H1 (cell line): ENCODE results near the gene SLC7A8. TPM values are rescaled to one million over a fixed set of nuclear protein-coding genes. Genes with fewer than 3 reads are reported as not detected.

Experiments used
- CTCF ChIA-PET: fragments of 300-600 bp; sonication (Branson Sonifier 250); formaldehyde crosslinking; loops from one replicate; lab custom pipeline; 2021; ENCODE audit not compliant: partially characterized antibody; lab: Charles Lee
- POLR2A ChIA-PET: fragments of 300-600 bp; sonication (Branson Sonifier 250); formaldehyde crosslinking; loops from one replicate; lab custom pipeline; 2021; ENCODE audit warnings: inconsistent platforms; ENCODE audit not compliant: partially characterized antibody; lab: Charles Lee
- DNase-seq, 2 experiments: peaks; one replicate each; pipeline versions ENCODE4 v3.0.0 to v3.0.0-alpha.2; 2010 to 2022; ENCODE audit warnings: low spot score in 2 of 2, low read depth in 1 of 2, mixed read lengths in 1 of 2
- FAIRE-seq: peaks from 2 replicates; lab custom pipeline; 2011; peaks lifted over from hg19 to GRCh38; lab: Jason Lieb, UNC
- H2AFZ ChIP-seq: 2 replicates; pipeline ENCODE4 v1.8.1; 2012; ENCODE audit warnings: low read length, inconsistent platforms
- H2AK5ac ChIP-seq: 2 replicates; pipeline ENCODE4 v1.6.1; 2013; ENCODE audit warnings: low read depth, low read length
- H2BK120ac ChIP-seq: replicated peaks from 2 replicates; pipeline ENCODE3; 2013; ENCODE audit warnings: low read depth, low read length, inconsistent platforms
- H2BK12ac ChIP-seq: 2 replicates; pipeline ENCODE4 v1.6.1; 2013; ENCODE audit warnings: low read depth, low read length
- H2BK15ac ChIP-seq: 2 replicates; pipeline ENCODE4 v1.6.1; 2013; ENCODE audit warnings: low read length
- H2BK20ac ChIP-seq: 2 replicates; pipeline ENCODE4 v1.6.1; 2013; ENCODE audit warnings: low read length
- H2BK5ac ChIP-seq: 2 replicates; pipeline ENCODE4 v1.6.1; 2013; ENCODE audit warnings: low read depth, low read length
- H3K14ac ChIP-seq: 2 replicates; pipeline ENCODE4 v1.6.1; 2013; ENCODE audit warnings: inconsistent platforms; ENCODE audit not compliant: insufficient read length
- H3K18ac ChIP-seq: 2 replicates; pipeline ENCODE4 v1.6.1; 2013; ENCODE audit warnings: low read length; ENCODE audit errors: extremely low read depth
- H3K23ac ChIP-seq: 2 replicates; pipeline ENCODE4 v1.6.1; 2013; ENCODE audit warnings: inconsistent platforms; ENCODE audit not compliant: insufficient read length
- H3K23me2 ChIP-seq: 2 replicates; pipeline ENCODE4 v1.6.1; 2013; ENCODE audit warnings: low read depth, low read length
- H3K27ac ChIP-seq: 2 replicates; pipeline ENCODE4 v1.6.1; 2011; ENCODE audit warnings: low read depth, low read length, inconsistent platforms
- H3K27me3 ChIP-seq, 4 experiments: replicated peaks in 1 of 4; 1 replicate in 1 of 4; 2 replicates in 3 of 4; pipeline versions ENCODE4 v1.6.1 to v1.8.1; 2011 to 2013; ENCODE audit warnings: low read length in 3 of 4, mild to moderate bottlenecking in 3 of 4, inconsistent platforms in 2 of 4, mixed read lengths in 2 of 4, moderate library complexity in 1 of 4; ENCODE audit not compliant: control insufficient read depth in 3 of 4, insufficient read depth in 3 of 4; ENCODE audit errors: extremely low read depth in 1 of 4
- H3K36me3 ChIP-seq, 4 experiments: 2 replicates each; pipeline versions ENCODE4 v1.6.1 to v1.8.1; 2011 to 2013; ENCODE audit warnings: mild to moderate bottlenecking in 4 of 4, low read length in 3 of 4, moderate library complexity in 2 of 4, control low read depth in 1 of 4, inconsistent platforms in 1 of 4; ENCODE audit not compliant: insufficient read depth in 4 of 4, control insufficient read depth in 2 of 4
- H3K4ac ChIP-seq: replicated peaks from 2 replicates; pipeline ENCODE3; 2013; ENCODE audit warnings: low read length, low read depth, mixed read lengths, inconsistent platforms; ENCODE audit not compliant: insufficient read length
- H3K4me1 ChIP-seq, 4 experiments: replicated peaks in 1 of 4; 1 replicate in 1 of 4; 2 replicates in 3 of 4; pipeline versions ENCODE4 v1.6.1 to v1.8.1; 2011 to 2013; ENCODE audit warnings: low read length in 3 of 4, inconsistent platforms in 2 of 4, mixed read lengths in 1 of 4; ENCODE audit not compliant: insufficient read depth in 4 of 4, control insufficient read depth in 3 of 4
- H3K4me2 ChIP-seq, 2 experiments: 2 replicates each; pipeline versions ENCODE4 v1.6.1 to v1.8.1; 2011 to 2013; ENCODE audit warnings: low read depth in 2 of 2, low read length in 2 of 2, control low read depth in 1 of 2, inconsistent platforms in 1 of 2, mild to moderate bottlenecking in 1 of 2; ENCODE audit not compliant: insufficient read depth in 1 of 2
- H3K4me3 ChIP-seq, 4 experiments: fragments of 200-600, 300-600 bp in 1 of 4; sonication (generic), shearing (Covaris generic), sonication (Bioruptor Twin) in 1 of 4; 2 replicates each; pipeline versions ENCODE4 v1.5.1 to v1.8.1; 2011 to 2016; ENCODE audit warnings: low read length in 4 of 4, low read depth in 3 of 4, control low read depth in 2 of 4, inconsistent platforms in 2 of 4, mild to moderate bottlenecking in 2 of 4, mixed read lengths in 1 of 4, moderate library complexity in 1 of 4; ENCODE audit not compliant: insufficient read depth in 2 of 4; ENCODE audit errors: extremely low read depth in 1 of 4
- H3K56ac ChIP-seq: replicated peaks from 2 replicates; pipeline ENCODE3; 2013; ENCODE audit warnings: low read depth, mild to moderate bottlenecking, mixed read lengths, low read length, inconsistent platforms; ENCODE audit not compliant: insufficient read length
- H3K79me1 ChIP-seq: 2 replicates; pipeline ENCODE4 v1.6.1; 2013; ENCODE audit warnings: low read depth, low read length, control low read depth
- H3K79me2 ChIP-seq, 2 experiments: 2 replicates each; pipeline versions ENCODE4 v1.6.1 to v1.8.1; 2012 to 2013; ENCODE audit warnings: low read length in 2 of 2, mild to moderate bottlenecking in 2 of 2, inconsistent platforms in 1 of 2; ENCODE audit not compliant: insufficient read depth in 2 of 2, control insufficient read depth in 1 of 2
- H3K9ac ChIP-seq, 4 experiments: replicated peaks in 1 of 4; 1 replicate in 1 of 4; 2 replicates in 3 of 4; pipeline versions ENCODE4 v1.6.1 to v1.8.1; 2011 to 2013; ENCODE audit warnings: low read depth in 3 of 4, low read length in 3 of 4, control low read depth in 2 of 4, mild to moderate bottlenecking in 2 of 4, moderate library complexity in 2 of 4, inconsistent platforms in 1 of 4; ENCODE audit errors: extremely low read depth in 1 of 4
- H3K9me3 ChIP-seq, 2 experiments: 2 replicates each; pipeline versions ENCODE4 v1.6.1 to v1.8.1; 2012 to 2013; ENCODE audit warnings: mild to moderate bottlenecking in 2 of 2, moderate library complexity in 2 of 2, control low read depth in 1 of 2, inconsistent platforms in 1 of 2, low read depth in 1 of 2, low read length in 1 of 2, mixed read lengths in 1 of 2; ENCODE audit not compliant: insufficient read depth in 2 of 2
- H4K20me1 ChIP-seq, 2 experiments: replicated peaks in 1 of 2; 2 replicates each; pipeline versions ENCODE3 to v1.8.1; 2011 to 2013; ENCODE audit warnings: inconsistent platforms in 2 of 2, low read length in 2 of 2, mild to moderate bottlenecking in 1 of 2; ENCODE audit not compliant: insufficient read depth in 2 of 2, control insufficient read depth in 1 of 2
- H4K5ac ChIP-seq: 2 replicates; pipeline ENCODE4 v1.6.1; 2013; ENCODE audit warnings: low read length, low read depth, mixed read lengths, inconsistent platforms; ENCODE audit not compliant: insufficient read length
- H4K8ac ChIP-seq: 2 replicates; pipeline ENCODE4 v1.8.0; 2013; ENCODE audit warnings: mild to moderate bottlenecking, moderate library complexity, low read length, inconsistent platforms; ENCODE audit not compliant: insufficient read depth; ENCODE audit errors: extremely low read depth
- H4K91ac ChIP-seq: replicated peaks from 2 replicates; pipeline ENCODE3; 2013; ENCODE audit warnings: low read length, mixed read lengths, inconsistent platforms; ENCODE audit not compliant: insufficient read length
- BRCA1 ChIP-seq: IDR thresholded peaks from 2 replicates; pipeline ENCODE4 v1.6.1; 2012; ENCODE audit warnings: low read depth, low read length, improper control_type of control experiment
- CTCF ChIP-seq, 3 experiments: IDR thresholded peaks; 1 replicate in 2 of 3; 2 replicates in 1 of 3; pipeline versions ENCODE4 v1.5.1 to v1.6.1; 2011; ENCODE audit warnings: low read length in 3 of 3, mild to moderate bottlenecking in 3 of 3, inconsistent platforms in 2 of 3, low read depth in 1 of 3, moderate library complexity in 1 of 3; ENCODE audit not compliant: insufficient read depth in 1 of 3; ENCODE audit errors: control extremely low read depth in 1 of 3
- GTF2F1 ChIP-seq: IDR thresholded peaks from 2 replicates; pipeline ENCODE4 v1.6.1; 2012; ENCODE audit warnings: low read depth, low read length, improper control_type of control experiment, borderline replicate concordance
- JUND ChIP-seq: IDR thresholded peaks from 2 replicates; pipeline ENCODE4 v1.6.1; 2011; ENCODE audit warnings: mild to moderate bottlenecking, improper control_type of control experiment, low read length
- KDM5A ChIP-seq: fragments of 200-600 bp; IDR thresholded peaks from 2 replicates; pipeline ENCODE4 v1.7.1; 2012; ENCODE audit warnings: mild to moderate bottlenecking, low read length, inconsistent platforms, mixed read lengths
- MAFK ChIP-seq: IDR thresholded peaks from 2 replicates; pipeline ENCODE4 v1.6.1; 2012; ENCODE audit warnings: low read depth, mild to moderate bottlenecking, improper control_type of control experiment, low read length
- POLR2A ChIP-seq, 2 experiments: IDR thresholded peaks; 1 replicate in 1 of 2; 2 replicates in 1 of 2; pipeline ENCODE4 v1.6.1; 2011; ENCODE audit warnings: low read depth in 2 of 2, low read length in 2 of 2, mild to moderate bottlenecking in 2 of 2; ENCODE audit errors: control extremely low read depth in 1 of 2
- TAF7 ChIP-seq: optimal IDR thresholded peaks from 2 replicates; pipeline ENCODE3; 2011; ENCODE audit warnings: low read depth, mild to moderate bottlenecking, inconsistent platforms, low read length, moderate library complexity, borderline replicate concordance
- TBP ChIP-seq: IDR thresholded peaks from 2 replicates; pipeline ENCODE4 v1.6.1; 2011; ENCODE audit warnings: low read depth, low read length, improper control_type of control experiment
- WGBS, 2 experiments: shearing (Covaris generic) in 1 of 2; methylation state at CpG; one replicate each; pipeline versions ENCODE4 v1.1.6 to v1.1.7; 2013 to 2015; ENCODE audit warnings: low lambda C conversion rate in 2 of 2, mixed read lengths in 2 of 2, inconsistent platforms in 1 of 2, low coverage in 1 of 2, missing lambda C conversion rate in 1 of 2; ENCODE audit not compliant: insufficient replicate concordance in 2 of 2, insufficient coverage in 1 of 2, insufficient read length in 1 of 2; ENCODE audit errors: extremely low coverage in 1 of 2, missing lambda C conversion rate in 1 of 2; 5-methylcytosine and 5-hydroxymethylcytosine counted together
- polyA plus RNA-seq, 7 experiments: library from polyadenylated mRNA; depleted of rRNA in 3 of 7; stranded (reverse) in 5 of 7; unstranded in 2 of 7; fragments of >200 nt in 5 of 7; fragments of 200-250 nt in 2 of 7; gene quantifications; 1 replicate in 5 of 7; 2 replicates in 1 of 7; 4 replicates in 1 of 7; pipeline versions ENCODE4 v1.2.1 to v1.2.3, GENCODE V29; 2011 to 2013; ENCODE audit warnings: missing spikeins in 2 of 7, mixed read lengths in 2 of 7
- total RNA-seq: library from RNA; stranded (reverse); fragmentation: NEBNext Ultra II Directional; extraction: Animal tissue kit (Norgen Biotek cat#: 25700); gene quantifications from 2 replicates; pipeline ENCODE4 v1.2.1, GENCODE V29; 2021

The SLC7A8 gene
- total and polyA plus RNA-seq, 2 of the 8 experiments (the other 6 are each of a cell fraction or from before 2014, with no cell fraction given), result 182 to 204 TPM

DNA sequence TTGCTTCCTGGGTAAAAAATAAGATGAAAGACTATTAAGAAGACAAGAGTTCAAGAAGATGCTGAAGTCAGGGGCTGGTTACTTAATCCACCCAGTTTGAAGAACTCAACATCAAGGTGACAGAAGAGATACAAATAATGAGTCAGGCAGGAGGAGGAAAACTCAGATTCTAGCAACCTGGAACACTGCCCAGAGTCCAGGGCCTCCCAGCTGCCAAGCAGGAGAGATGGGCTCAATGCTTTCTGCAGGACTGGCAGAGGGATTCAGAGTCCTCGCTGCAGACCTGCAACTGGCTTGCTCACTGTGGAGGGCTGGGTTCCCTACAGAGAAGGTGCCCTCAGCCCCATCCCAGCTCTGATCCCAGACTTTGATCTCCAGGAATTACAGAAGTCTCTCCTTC is 35.8 kb downstream of the SLC7A8 start:
- ChIA-PET POLR2A (no interaction called here), CTCF (interaction anchor here (0.7 kb wide), 1 partner anchor 1659 kb away, joined by 4 read pairs; no protein-coding TSS in a partner anchor)
- H2BK12ac ChIP-seq, result no peak overlapping the region
- no peak overlapping the region for H2BK20ac ChIP-seq
- H4K8ac ChIP-seq, result no peak overlapping the region
- no peak overlapping the region for H3K4ac ChIP-seq
- no peaks in the 10 kb centered on the region for H3K27me3 ChIP-seq
- H4K5ac ChIP-seq, result no peak overlapping the region
- H2AK5ac ChIP-seq, result no peak overlapping the region
- H3K4me3 ChIP-seq, result no peak overlapping the region
- peaks cover 2 to 6% of the 10 kb centered on the region in 2 experiments for H4K20me1 ChIP-seq
- WGBS, 2 experiments, result 94% methylated on average over 1 of the region's 1 CpG; no CpG with 5 or more reads in 1 of the 2 experiments
- H3K23ac ChIP-seq, result no peak overlapping the region
- H3K79me1 ChIP-seq, result no peaks in the 10 kb centered on the region; the same call in none of the 2 replicates
- H3K18ac ChIP-seq, result no peak overlapping the region
- no peak overlapping the region for H4K91ac ChIP-seq
- no peak overlapping the region for H2BK15ac ChIP-seq
- no peak overlapping the region for H3K14ac ChIP-seq
- DNase-seq, result no peak
- H3K36me3 ChIP-seq, result peaks cover 4 to 28% (median 16%) of the 10 kb centered on the region in 4 experiments; a peak in 7 of 8 replicates
- H3K9ac ChIP-seq, result no peak overlapping the region
- no peak overlapping the region for H2AFZ ChIP-seq
- H2BK5ac ChIP-seq, result no peak overlapping the region
- H3K79me2 ChIP-seq, result no peaks in the 10 kb centered on the region
- H2BK120ac ChIP-seq, result no peak overlapping the region
- no peaks in the 10 kb centered on the region for H3K9me3 ChIP-seq
- H3K4me1 ChIP-seq, result no peaks in the 10 kb centered on the region
- H3K56ac ChIP-seq, result no peak overlapping the region
- H3K4me2 ChIP-seq, result no peak overlapping the region
- H3K27ac ChIP-seq, result no peak overlapping the region; the same call in 1 of the 2 replicates
- FAIRE-seq, result no peak
- H3K23me2 ChIP-seq, result peaks cover 3% of the 10 kb centered on the region; the same call in 1 of the 2 replicates
- TF ChIP-seq BRCA1 (no peak), JUND (no peak), TBP (no peak), TAF7 (no peak), MAFK (no peak), POLR2A (IDR thresholded peaks at IDR 0.05; ENCODE audit: control extremely low read depth in 1 of 2, low read depth in 2 of 2, low read length in 2 of 2) (no peak), GTF2F1 (no peak), CTCF (IDR thresholded peaks at IDR 0.05; ENCODE audit: control extremely low read depth in 1 of 3, insufficient read depth in 1 of 3, low read depth in 1 of 3, low read length in 3 of 3) (no peak), KDM5A (no peak)
